Measurements from ENCODE around the gene AP1B1. TPM values are rescaled to one million over a fixed set of nuclear protein-coding genes. Genes with fewer than 3 reads are reported as not detected.

The AP1B1 gene
- total RNA-seq, 2 donors from 2014 or later = 45.5 to 66.9 TPM

DNA sequence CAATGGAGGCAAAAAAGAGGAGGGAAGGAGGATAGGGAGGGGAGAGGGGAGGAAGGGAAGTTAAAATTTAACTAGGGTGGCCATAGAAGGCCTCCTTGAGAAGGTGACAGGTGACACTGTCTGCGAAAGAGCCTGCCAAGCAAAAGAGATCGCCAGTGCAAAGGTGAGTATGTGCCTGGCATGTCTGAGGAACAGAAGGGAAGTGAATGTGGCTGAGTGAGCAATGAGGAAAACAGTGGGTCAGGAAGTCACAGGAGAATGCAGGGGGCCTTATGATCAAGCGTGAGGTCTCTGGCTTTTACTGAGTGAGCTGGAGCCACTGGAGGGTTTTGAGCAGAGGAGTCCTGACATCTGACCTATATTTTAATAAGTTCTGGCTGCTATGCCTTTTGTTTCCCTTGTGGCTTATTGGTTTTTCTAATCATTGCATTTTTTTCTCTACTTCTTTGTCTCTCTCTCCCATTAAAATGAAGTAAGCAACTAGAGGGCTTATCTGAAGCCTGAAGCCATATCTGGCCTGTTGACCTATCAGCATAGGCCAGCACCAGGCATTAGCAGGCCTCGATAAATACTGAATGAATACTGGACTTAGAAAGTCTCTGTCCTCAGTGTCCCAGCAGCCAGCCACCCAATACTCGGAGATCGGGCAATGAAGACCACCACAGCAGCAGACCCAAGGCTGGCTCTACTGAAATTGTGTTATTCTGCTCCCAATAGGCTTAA, 5.6 kb downstream of the AP1B1 start:
- DNase-seq (peak; percentile 69 to 87 (median 80)), ATAC-seq (peak; percentile 72)
- intact Hi-C loops (cut with DNase I) = no loop called here
- Histone ChIP-seq H3K27ac (peak overlapping the region; percentile 63 to 95 (median 82)), H3K36me3 (replicated peaks in 1 of 2; ENCODE audit: insufficient read depth in 1 of 2, low read depth in 2 of 2) (no peaks in the 10 kb centered on the region), H3K4me1 (peaks cover 100% of the 10 kb centered on the region), H3K9me3 (no peaks in the 10 kb centered on the region), H3K4me3 (no peak overlapping the region), H3K27me3 (no peaks in the 10 kb centered on the region)
- TF ChIP-seq POLR2A (IDR thresholded peaks at IDR 0.05) = peak in 2 of 3 donors; percentile 25 to 37
- TF ChIP-seq, protein P1, sequence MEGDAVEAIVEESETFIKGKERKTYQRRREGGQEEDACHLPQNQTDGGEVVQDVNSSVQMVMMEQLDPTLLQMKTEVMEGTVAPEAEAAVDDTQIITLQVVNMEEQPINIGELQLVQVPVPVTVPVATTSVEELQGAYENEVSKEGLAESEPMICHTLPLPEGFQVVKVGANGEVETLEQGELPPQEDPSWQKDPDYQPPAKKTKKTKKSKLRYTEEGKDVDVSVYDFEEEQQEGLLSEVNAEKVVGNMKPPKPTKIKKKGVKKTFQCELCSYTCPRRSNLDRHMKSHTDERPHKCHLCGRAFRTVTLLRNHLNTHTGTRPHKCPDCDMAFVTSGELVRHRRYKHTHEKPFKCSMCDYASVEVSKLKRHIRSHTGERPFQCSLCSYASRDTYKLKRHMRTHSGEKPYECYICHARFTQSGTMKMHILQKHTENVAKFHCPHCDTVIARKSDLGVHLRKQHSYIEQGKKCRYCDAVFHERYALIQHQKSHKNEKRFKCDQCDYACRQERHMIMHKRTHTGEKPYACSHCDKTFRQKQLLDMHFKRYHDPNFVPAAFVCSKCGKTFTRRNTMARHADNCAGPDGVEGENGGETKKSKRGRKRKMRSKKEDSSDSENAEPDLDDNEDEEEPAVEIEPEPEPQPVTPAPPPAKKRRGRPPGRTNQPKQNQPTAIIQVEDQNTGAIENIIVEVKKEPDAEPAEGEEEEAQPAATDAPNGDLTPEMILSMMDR (IDR thresholded peaks at IDR 0.05) = no peak
- 26 to 27% methylated on average over 5 to 6 of the region's 6 CpGs for WGBS, 2 donors

DNA sequence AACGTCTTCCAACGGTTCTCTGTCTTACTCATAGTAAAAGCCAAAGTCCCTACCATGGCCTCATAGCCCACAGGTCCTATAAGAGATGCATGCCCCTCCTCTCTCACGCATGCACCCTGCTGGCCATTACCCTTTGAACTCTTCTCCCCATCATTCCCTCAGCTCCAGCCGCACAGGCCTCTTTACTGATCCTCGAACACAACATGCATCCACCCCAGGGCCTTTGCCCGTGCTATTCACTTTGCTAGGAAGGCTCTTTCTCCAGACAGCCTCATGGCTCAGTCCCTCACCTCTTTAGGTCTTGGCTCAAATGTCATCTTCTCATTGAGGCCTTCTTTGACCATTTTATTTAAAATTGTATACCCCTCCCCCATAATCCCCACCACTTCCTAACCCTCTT, 7.5 kb downstream of the AP1B1 start:
- DNase-seq (no peak), ATAC-seq (no peak)
- Histone ChIP-seq H3K36me3 (replicated peaks in 1 of 2; ENCODE audit: insufficient read depth in 1 of 2, low read depth in 2 of 2) (no peaks in the 10 kb centered on the region), H3K4me1 (peaks cover 99% of the 10 kb centered on the region), H3K27me3 (no peaks in the 10 kb centered on the region), H3K27ac (no peak overlapping the region), H3K4me3 (no peak overlapping the region), H3K9me3 (no peaks in the 10 kb centered on the region)
- TF ChIP-seq, protein P1 (IDR thresholded peaks at IDR 0.05) = no peak
- no peak for TF ChIP-seq POLR2A (IDR thresholded peaks at IDR 0.05)
- WGBS, 2 donors = 86 to 88% methylated on average over 6 of the region's 6 CpGs
- intact Hi-C loops (cut with DNase I) = no loop called here

DNA sequence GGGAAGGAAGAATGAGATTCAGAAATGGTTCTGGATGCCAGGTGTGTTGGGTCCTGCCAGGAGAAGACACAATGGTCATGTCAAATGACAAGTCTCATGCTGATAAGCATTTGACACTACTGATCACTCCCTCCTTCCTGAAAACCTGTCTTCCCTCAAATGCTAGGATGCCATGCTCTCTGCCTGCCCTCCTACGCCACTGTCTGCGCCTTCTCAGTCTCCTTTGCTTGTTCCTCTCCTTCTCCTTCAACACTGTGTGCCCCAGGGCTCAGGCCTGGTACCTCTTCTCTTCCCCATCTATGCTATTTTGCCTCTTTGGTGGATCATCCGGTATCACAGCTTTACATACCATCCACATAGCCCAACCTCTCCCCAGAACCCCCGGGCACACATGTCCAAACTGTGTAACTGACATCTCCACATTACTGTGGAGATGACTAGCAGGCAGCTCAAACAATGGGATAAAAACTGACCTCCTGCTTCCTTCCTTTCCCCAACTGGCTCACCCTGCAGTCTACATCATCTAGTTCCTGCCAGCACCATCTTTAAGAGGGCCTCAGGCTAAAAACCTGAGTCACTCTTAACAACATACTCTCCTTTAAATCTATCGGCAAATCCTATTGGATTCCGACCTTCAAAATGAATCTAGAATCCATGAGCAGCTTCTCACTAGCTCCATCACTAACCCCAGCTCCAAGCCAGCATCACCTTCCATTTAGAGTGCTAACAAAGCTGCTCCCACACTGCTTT, 8.2 kb downstream of the AP1B1 start:
- Histone ChIP-seq H3K4me1 (peaks cover 92% of the 10 kb centered on the region), H3K27me3 (no peaks in the 10 kb centered on the region), H3K36me3 (replicated peaks in 1 of 2; ENCODE audit: insufficient read depth in 1 of 2, low read depth in 2 of 2) (no peaks in the 10 kb centered on the region), H3K27ac (peak overlapping the region in 1 of 4 donors; percentile 7), H3K4me3 (no peak overlapping the region), H3K9me3 (no peaks in the 10 kb centered on the region)
- no peak for TF ChIP-seq POLR2A (IDR thresholded peaks at IDR 0.05)
- TF ChIP-seq, protein P1 (IDR thresholded peaks at IDR 0.05) = no peak
- intact Hi-C loops (cut with DNase I) = no loop called here
- ATAC-seq = no peak
- WGBS, 2 donors = 86 to 94% methylated on average over 5 to 6 of the region's 6 CpGs
- DNase-seq = no peak

DNA sequence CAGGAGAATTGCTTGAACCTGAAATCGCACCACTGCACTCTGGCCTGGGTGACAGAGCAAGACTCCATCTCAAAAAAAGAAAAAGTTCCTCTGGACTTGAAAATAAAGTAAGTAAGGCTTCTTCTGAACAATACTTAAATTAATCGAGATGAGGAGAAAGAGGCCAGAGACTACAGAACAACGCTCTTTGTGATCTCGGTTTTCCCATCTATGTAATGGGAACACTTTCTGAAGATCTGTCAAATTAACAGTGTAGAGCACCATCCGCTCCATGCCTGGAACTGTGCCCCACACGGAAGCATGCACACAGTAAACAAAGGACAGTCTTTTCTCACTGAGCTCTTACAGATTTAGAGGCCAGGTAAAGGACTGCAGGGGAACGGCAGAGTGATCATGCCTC, 9.1 kb downstream of the AP1B1 start:
- WGBS, 2 donors = 57 to 71% methylated on average over 7 of the region's 7 CpGs
- Histone ChIP-seq H3K4me1 (peaks cover 87% of the 10 kb centered on the region), H3K4me3 (no peak overlapping the region), H3K9me3 (no peaks in the 10 kb centered on the region), H3K36me3 (replicated peaks in 1 of 2; ENCODE audit: insufficient read depth in 1 of 2, low read depth in 2 of 2) (no peaks in the 10 kb centered on the region), H3K27ac (peak overlapping the region in 2 of 4 donors; percentile 7 to 21), H3K27me3 (no peaks in the 10 kb centered on the region)
- DNase-seq = no peak
- no peak for ATAC-seq
- TF ChIP-seq, protein P1 (IDR thresholded peaks at IDR 0.05) = no peak
- TF ChIP-seq POLR2A (IDR thresholded peaks at IDR 0.05) = no peak
- intact Hi-C loops (cut with DNase I) = no loop called here

All from body of pancreas (tissue), 4 donors.